GM18505 (cell line): ENCODE measurements around the gene DOCK3.
"Not testable (repeated sequence)": the region's sequence is repeated elsewhere in the genome, so short reads cannot be mapped to it uniquely, and the experiment has no call there.

ENCODE experiments used
- ATAC-seq: cut with Tn5 transposase; IDR thresholded peaks from one replicate; pipeline ENCODE4 v1.9.1; 2021; ENCODE audit not compliant: unreplicated experiment
- POLR2A ChIP-seq: IDR thresholded peaks from 4 replicates; pipeline ENCODE4 v1.6.1; 2011; ENCODE audit warnings: borderline replicate concordance; ENCODE audit not compliant: insufficient read depth, insufficient read length; ENCODE audit errors: extremely low read depth

DOCK3 gene

DNA sequence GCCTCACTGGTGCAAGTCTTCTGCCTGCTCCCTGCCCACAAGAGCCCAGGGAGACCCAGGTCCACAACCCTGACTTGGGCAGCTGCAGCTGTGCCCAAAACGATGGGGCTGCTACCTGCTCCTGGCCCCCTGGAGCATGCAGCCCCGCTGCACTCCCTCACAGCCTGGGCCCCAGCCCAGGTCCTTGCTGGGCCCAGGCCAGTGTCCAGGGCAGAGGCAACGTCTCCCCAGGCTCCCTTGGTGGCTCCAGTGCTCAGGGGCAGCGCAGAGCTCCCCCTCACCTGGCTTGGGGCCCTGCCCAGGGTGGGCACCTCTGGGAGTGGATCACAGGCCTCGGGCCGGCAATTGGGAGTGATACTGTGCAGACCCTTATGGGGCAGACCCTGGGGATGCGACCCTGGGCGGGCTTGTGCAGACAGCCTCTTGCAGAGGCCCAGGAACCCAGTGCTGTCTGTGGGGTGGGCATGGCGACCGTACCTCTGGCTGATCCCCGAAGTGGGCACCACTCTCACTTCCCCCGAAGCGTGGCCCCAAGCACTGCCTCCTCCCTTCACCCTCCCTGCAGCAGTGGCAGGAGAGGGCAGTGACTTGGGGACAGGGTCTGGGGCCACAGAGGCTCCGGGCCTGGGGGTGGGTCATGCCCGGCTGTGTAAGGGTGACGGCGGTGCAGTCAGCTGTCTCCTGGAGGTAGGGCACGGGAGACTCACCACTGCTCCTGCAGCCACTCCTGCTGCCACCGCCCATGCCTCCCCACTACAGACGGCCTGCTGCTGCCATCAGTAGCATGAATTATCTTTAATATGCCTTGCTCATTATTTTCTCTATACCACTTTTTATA lies 255.9 kb downstream of the DOCK3 start:
- no peak for ATAC-seq
- no peak for TF ChIP-seq POLR2A

DNA sequence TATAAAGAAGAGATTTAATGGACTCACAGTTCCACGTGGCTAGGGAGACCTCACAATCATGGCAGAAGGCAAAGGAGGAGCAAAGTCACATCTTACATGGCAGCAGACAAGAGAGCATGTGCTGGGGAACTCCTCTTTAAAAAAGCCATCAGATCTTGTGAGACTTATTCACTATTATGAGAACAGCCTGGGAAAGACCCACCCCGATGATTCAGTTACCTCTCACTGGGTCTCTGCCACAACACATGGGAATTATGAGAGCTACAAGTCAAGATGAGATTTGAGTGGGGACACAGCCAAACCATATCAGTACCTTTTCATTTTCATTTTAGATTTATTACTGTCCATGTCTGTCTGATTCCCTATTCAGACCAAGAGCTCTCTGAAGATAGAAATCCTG lies 258.2 kb downstream of the DOCK3 start:
- ATAC-seq = not testable (repeated sequence)

DNA sequence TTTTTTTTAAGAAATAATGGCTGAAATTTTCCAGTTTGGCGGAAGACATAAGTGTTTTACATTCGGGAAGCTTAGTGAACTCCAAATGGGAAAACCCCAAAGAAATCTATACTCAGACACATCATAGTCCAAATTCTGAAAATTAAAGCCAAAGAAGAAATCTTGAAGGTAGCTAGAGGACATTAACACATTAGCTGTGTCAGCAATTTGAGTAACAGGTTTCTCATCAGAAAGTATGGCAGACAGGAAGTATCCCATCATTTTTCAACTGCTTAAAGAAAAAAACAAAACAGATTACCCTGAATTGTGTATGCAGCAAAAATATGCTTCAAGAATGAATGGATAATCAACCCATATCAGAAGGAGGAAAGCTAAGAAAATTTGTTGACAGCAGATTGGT lies 261.7 kb downstream of the DOCK3 start:
- no peak for TF ChIP-seq POLR2A
- ATAC-seq = no peak

DNA sequence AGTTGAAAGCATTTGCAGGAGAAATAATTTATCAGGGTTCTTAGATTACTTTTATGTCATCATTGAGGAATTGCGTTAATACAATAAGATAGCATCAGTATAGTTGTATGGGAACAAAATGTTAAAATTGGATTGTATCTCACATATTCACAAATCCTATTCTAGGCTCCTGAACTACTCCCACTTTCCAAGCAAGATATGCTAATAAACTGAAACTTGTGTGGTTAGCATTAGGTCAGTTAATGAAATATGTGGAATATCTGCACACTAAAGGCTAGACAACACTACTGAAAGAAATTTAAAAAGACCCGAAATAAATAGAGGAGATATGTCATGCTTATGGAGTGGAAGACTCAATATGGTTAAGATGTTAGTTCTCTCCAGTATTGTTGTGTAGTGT lies 272.7 kb downstream of the DOCK3 start:
- no peak for TF ChIP-seq POLR2A
- ATAC-seq = no peak

DNA sequence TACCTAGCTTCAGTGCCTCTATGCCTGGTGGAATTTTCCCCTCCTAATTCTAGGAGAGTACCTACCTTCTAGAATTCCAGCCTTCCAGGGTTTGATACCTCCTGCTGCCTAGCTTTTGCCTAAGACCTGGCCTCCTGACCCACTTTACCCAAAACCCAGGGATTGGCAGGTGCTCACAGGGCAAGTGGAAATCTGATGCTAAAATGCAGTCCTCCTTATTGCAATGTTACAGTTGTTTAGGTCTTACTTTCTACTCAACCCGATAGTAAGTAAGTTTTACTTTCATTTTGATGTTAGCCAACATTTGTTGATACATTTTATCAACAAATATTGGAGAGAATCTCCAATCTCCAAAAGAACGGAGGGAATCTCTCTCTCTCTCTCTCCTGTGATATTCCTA lies 275.9 kb downstream of the DOCK3 start:
- ATAC-seq = no peak
- no peak for TF ChIP-seq POLR2A

DNA sequence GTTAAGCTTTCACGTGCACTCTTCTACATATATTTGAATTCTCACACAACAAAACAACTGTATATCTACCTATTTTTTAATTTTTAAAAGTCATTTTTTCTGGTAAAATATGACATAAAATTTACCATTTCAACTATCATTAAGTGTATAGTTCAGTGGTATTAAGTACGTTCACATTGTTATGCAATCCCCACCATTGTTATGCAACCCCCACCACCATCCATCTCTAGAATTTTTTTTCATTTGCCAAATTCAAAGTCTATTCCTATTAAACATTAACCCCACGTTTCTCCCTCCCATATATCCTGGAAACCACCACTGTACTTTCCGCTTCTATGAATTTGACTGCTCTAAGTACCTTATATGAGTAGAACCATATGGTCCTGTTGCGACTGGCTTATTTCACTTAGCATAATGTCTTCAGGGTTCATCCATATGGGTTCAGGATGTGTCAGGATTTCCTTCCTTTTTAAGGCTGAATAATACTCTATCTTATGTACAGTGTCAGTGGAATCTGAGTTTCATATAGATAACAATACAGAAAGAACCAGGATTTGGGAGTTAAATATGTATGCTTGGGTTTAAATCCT lies 279.2 kb downstream of the DOCK3 start:
- TF ChIP-seq POLR2A = no peak
- ATAC-seq = no peak

DNA sequence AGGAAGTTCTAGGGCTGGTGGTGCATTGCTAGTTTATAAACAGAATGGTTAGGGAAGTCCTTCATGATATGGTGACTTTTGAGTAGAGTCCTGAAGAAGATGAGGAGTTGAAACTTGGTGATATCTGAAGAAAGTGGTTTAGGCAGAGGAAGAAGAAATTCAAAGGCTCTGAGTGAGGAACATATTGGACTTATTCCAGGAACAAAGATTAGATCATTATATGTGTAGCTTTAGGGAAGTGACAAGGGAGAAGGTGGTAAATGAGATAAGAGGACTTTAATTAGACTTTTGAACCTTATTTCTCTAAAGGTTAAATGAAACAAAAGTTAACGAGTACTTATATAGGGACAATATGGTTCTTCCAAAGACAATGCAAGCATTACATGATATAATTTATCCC lies 286.7 kb downstream of the DOCK3 start:
- no peak for TF ChIP-seq POLR2A
- ATAC-seq = no peak

DNA sequence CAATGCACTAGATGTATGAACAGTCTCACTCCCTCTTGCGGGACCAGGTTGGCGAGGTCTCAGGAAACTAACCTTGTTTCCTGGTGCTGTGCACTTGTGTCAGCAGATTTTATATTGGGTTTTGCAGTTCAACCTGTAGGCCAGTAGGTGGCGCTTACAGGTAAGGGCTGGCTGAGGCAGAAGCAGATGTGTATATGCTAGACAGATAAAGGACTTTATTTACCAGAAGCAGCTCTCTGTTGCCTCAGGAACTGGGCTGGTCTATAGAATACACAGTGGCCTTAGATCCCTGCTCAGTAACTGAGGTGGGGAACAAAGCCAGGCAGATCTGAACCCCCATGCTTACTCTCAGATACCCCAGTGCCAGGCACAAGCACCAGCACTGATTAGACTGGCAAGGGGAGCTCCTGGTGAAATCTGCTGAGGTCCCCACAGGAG lies 296.8 kb downstream of the DOCK3 start:
- ATAC-seq = no peak
- no peak for TF ChIP-seq POLR2A

DNA sequence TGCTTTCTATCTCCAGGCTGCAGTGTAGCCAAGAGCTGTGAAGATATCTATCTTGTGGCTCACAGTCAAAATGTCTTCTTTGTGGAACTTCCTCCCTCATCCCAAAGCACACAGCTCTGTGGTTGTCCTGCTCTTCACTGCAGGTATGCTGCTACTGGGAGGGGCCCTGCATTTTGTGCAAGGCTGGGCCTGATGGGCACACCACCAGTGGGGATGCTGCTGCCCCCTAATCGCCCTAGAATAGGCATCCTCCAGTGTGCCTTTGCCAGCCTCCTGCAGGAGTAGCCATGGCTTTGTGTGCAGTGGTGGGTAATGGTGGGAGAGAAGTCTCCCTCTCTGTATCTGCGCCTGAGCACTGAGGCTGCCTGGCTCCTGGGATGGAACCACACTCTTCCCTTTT lies 297.3 kb downstream of the DOCK3 start:
- ATAC-seq = no peak
- TF ChIP-seq POLR2A = no peak

DNA sequence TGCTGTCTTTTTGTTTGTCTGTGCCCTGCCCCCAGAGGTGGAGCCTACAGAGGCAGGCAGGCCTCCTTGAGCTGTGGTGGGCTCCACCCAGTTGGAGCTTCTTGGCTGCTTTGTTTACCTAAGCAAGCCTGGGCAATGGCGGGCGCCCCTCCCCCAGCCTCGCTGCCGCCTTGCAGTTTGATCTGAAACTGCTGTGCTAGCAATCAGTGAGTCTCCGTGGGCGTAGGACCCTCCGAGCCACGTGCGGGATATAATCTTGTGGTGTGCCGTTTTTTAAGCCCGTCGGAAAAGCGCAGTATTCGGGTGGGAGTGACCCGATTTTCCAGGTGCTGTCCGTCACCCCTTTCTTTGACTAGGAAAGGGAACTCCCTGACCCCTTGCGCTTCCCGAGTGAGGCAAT lies 303.9 kb downstream of the DOCK3 start:
- not testable (repeated sequence) for ATAC-seq

DNA sequence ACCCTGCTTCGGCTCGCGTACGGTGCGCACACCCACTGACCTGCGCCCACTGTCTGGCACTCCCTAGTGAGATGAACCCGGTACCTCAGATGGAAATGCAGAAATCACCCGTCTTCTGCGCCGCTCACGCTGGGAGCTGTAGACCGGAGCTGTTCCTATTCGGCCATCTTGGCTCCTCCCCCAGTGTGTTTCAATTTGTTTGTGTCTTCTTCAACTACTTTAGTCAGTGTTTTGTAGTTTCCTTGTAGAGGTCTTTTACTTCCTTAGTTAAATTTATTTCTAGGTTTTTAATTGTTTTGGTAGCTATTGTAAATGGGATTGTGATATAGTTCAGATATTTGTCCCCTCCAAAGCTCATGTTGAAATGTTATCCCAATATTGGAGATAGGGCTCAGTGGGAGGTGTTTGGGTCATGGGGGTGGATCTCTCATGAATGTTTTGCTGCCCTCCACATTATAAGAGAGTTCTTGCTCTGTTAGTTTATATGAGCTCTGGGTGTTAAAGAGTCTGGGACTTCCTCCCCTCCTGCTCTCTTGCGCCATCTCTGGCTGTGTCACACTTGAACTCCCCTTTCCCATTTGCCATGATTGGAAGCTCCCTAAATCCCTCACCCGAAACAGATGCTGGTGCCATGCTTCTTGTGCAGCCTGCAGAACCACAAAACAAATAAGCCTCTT lies 304.4 kb downstream of the DOCK3 start:
- ATAC-seq = no peak
- TF ChIP-seq POLR2A = no peak

DNA sequence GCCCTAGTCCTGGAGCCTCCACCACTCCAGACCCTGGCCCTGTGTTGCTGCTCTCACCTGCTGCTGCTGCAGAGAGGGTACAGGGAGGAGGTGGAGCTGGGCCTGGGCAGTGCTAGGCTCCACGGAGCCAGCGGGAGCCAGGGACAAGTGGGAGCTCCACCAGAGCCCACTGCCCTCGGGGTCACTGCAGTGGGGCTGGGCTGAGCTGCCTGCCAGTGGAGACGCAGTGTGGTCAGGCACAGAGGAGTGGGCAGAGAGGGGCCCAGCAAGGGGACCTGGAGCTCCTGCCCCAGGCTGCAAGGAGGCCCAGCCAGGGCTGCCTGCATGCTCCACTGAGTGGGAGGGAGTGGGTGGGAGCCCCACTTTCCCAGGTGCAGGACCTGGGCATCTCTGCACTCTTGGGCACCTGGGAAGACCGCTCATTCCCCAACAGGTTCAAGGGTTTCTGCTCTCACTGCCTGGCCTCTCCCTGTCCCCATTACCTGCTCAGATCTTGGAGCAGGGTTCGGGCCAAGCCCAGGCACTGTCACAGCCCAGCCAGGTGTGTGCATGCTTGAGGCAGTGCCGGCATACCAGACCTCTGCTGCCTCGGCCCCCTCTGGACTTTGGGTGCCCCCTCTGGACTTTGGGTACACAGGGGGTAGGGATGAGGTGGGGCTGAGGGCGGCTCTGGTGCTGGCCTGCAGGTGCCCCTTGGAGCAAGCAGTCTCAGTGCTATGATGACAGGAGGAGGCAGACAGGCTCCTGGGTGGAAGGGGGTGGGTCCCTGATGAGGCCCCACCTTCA lies 308.0 kb downstream of the DOCK3 start:
- no peak for ATAC-seq
- TF ChIP-seq POLR2A = no peak

DNA sequence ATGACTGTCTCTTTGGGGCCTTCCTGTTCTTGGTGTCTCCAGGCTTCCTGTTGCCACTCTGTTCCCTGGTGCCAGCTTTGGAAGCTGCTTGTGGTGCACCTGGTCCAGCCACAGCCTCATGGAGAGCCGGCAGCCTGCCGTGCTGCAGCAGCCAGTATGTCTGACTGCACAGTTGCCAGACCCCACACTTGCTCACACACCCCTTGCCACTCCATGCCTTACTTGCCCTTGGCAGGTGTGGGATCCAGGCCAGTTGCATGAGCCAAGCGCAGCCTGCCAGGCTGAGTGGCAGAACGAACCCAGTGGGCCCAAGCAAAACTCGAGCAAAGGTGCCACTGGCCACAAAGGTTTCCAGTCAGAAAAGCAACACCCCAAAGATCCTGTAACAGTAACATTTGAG lies 309.2 kb downstream of the DOCK3 start:
- TF ChIP-seq POLR2A = no peak
- no peak for ATAC-seq
